GM18502 (cell line): Measurements from ENCODE around the gene RFC4.

Experiments
- ATAC-seq: cut with Tn5 transposase; IDR thresholded peaks from one replicate; pipeline ENCODE4 v1.9.1; 2021; ENCODE audit warnings: mild to moderate bottlenecking; ENCODE audit not compliant: unreplicated experiment, poor library complexity

RFC4 gene

GRCh38 chr3:186754871-186755270, 51.4 kb downstream of the RFC4 start:
- no peak for ATAC-seq

GRCh38 chr3:186754006-186754405, 52.3 kb downstream of the RFC4 start:
- ATAC-seq: no peak

GRCh38 chr3:186751480-186751879, 54.8 kb downstream of the RFC4 start:
- no peak for ATAC-seq

- no peak for ATAC-seq
Observed at GRCh38 chr3:186750316-186750715, 56.0 kb downstream of the RFC4 start.

GRCh38 chr3:186746008-186746407, 60.3 kb downstream of the RFC4 start:
- ATAC-seq: no peak

GRCh38 chr3:186743666-186744065, 62.6 kb downstream of the RFC4 start:
- no peak for ATAC-seq

- no peak for ATAC-seq
Observed at GRCh38 chr3:186742618-186743380, 63.5 kb downstream of the RFC4 start.
